B cell (primary cell): ENCODE results near the gene COL5A1.

Experiments
- CTCF ChIP-seq: fragments of 200-600 bp; IDR thresholded peaks from one replicate; pipeline ENCODE4 v1.8.0; 2022; ENCODE audit warnings: antibody characterized with exemption, mild to moderate bottlenecking
- EZH2 ChIP-seq: IDR thresholded peaks from 2 replicates; pipeline ENCODE4 v1.6.1; 2012; ENCODE audit warnings: borderline replicate concordance, low read depth, mild to moderate bottlenecking, moderate library complexity, low read length; ENCODE audit not compliant: insufficient read depth, poor library complexity, severe bottlenecking

GRCh38 chr9:134829356-134829937 is 187.8 kb downstream of the COL5A1 start:
- TF ChIP-seq CTCF (no peak), EZH2 (no peak)
